H9 (cell line): ENCODE results near the gene CST4. TPM values are rescaled to one million over a fixed set of nuclear protein-coding genes. Genes with fewer than 3 reads are reported as not detected.

Experiments used
- DNase-seq: peaks from one replicate; pipeline ENCODE4 v3.0.0-alpha.2; 2017
- H2AFZ ChIP-seq: one replicate; pipeline ENCODE4 v1.6.1; 2013; ENCODE audit warnings: mild to moderate bottlenecking, low read length, control low read depth, moderate library complexity
- H2AK5ac ChIP-seq: 2 replicates; pipeline ENCODE4 v1.6.1; 2013; ENCODE audit warnings: low read length, control low read depth, mixed read lengths; ENCODE audit not compliant: insufficient read length
- H2BK120ac ChIP-seq: one replicate; pipeline ENCODE4 v1.6.1; 2013; ENCODE audit warnings: low read depth, mild to moderate bottlenecking, low read length, control low read depth, inconsistent platforms; ENCODE audit not compliant: poor library complexity, severe bottlenecking
- H2BK12ac ChIP-seq: 2 replicates; pipeline ENCODE4 v1.6.1; 2013; ENCODE audit warnings: low read length, control low read depth, mixed read lengths, low read depth; ENCODE audit not compliant: insufficient read length
- H2BK15ac ChIP-seq: 2 replicates; pipeline ENCODE4 v1.6.1; 2013; ENCODE audit warnings: low read depth, low read length, control low read depth
- H2BK20ac ChIP-seq: one replicate; pipeline ENCODE4 v1.6.1; 2013; ENCODE audit warnings: low read depth, mild to moderate bottlenecking, low read length, control low read depth, inconsistent platforms; ENCODE audit not compliant: poor library complexity, severe bottlenecking
- H2BK5ac ChIP-seq: 2 replicates; pipeline ENCODE4 v1.6.1; 2013; ENCODE audit warnings: low read length, control low read depth, mixed read lengths; ENCODE audit not compliant: insufficient read length
- H3K14ac ChIP-seq: 2 replicates; pipeline ENCODE4 v1.6.1; 2013; ENCODE audit warnings: low read length, control low read depth; ENCODE audit not compliant: insufficient read depth
- H3K18ac ChIP-seq: 2 replicates; pipeline ENCODE4 v1.6.1; 2013; ENCODE audit warnings: low read depth, mild to moderate bottlenecking, mixed read lengths, low read length, control low read depth; ENCODE audit not compliant: insufficient read length
- H3K23ac ChIP-seq: 2 replicates; pipeline ENCODE4 v1.6.1; 2013; ENCODE audit warnings: low read length, control low read depth, mixed read lengths, low read depth; ENCODE audit not compliant: insufficient read length
- H3K23me2 ChIP-seq: 2 replicates; pipeline ENCODE4 v1.6.1; 2013; ENCODE audit warnings: low read depth, mild to moderate bottlenecking, mixed read lengths, low read length, control low read depth; ENCODE audit not compliant: insufficient read length, poor library complexity, severe bottlenecking
- H3K27ac ChIP-seq: 2 replicates; pipeline ENCODE4 v1.5.1; 2013; ENCODE audit warnings: low read length, control low read depth, mixed read lengths, low read depth; ENCODE audit not compliant: insufficient read length
- H3K27me3 ChIP-seq: 2 replicates; pipeline ENCODE4 v1.6.1; 2013; ENCODE audit warnings: low read length, control low read depth, inconsistent platforms; ENCODE audit not compliant: insufficient read depth
- H3K4ac ChIP-seq: 2 replicates; pipeline ENCODE4 v1.6.1; 2013; ENCODE audit warnings: low read depth, mild to moderate bottlenecking, control low read depth, inconsistent platforms, low read length, moderate library complexity
- H3K4me1 ChIP-seq: 2 replicates; pipeline ENCODE4 v1.6.1; 2013; ENCODE audit warnings: low read length, control low read depth, inconsistent platforms; ENCODE audit not compliant: insufficient read depth
- H3K4me2 ChIP-seq: 2 replicates; pipeline ENCODE4 v1.6.1; 2013; ENCODE audit warnings: low read length, control low read depth, mixed read lengths; ENCODE audit not compliant: insufficient read length, insufficient read depth
- H3K56ac ChIP-seq: 2 replicates; pipeline ENCODE4 v1.6.1; 2013; ENCODE audit warnings: low read depth, mild to moderate bottlenecking, mixed read lengths, low read length, control low read depth; ENCODE audit not compliant: insufficient read length
- H3K79me1 ChIP-seq: 2 replicates; pipeline ENCODE4 v1.6.1; 2013; ENCODE audit warnings: low read depth, mild to moderate bottlenecking, moderate library complexity, low read length, control low read depth, inconsistent platforms; ENCODE audit not compliant: insufficient read depth, poor library complexity, severe bottlenecking
- H3K79me2 ChIP-seq: 2 replicates; pipeline ENCODE4 v1.6.1; 2013; ENCODE audit warnings: low read length, control low read depth, inconsistent platforms; ENCODE audit not compliant: insufficient read depth
- H3K9ac ChIP-seq: 2 replicates; pipeline ENCODE4 v1.6.1; 2013; ENCODE audit warnings: low read length, control low read depth, mixed read lengths; ENCODE audit not compliant: insufficient read length; ENCODE audit errors: extremely low read depth
- H3K9me3 ChIP-seq: one replicate; pipeline ENCODE4 v1.6.1; 2013; ENCODE audit warnings: low read depth, low read length, inconsistent platforms; ENCODE audit not compliant: control insufficient read depth
- H3T11ph ChIP-seq: one replicate; pipeline ENCODE4 v1.6.1; 2013; ENCODE audit warnings: mild to moderate bottlenecking, low read length, control low read depth, inconsistent platforms
- H4K20me1 ChIP-seq: one replicate; pipeline ENCODE4 v1.6.1; 2013; ENCODE audit not compliant: control insufficient read depth, insufficient read length, insufficient read depth
- H4K5ac ChIP-seq: 2 replicates; pipeline ENCODE4 v1.6.1; 2013; ENCODE audit warnings: low read depth, mild to moderate bottlenecking, mixed read lengths, low read length, control low read depth; ENCODE audit not compliant: insufficient read length
- H4K8ac ChIP-seq: replicated peaks from 2 replicates; pipeline ENCODE4 v1.6.1; 2013; ENCODE audit warnings: low read length, control low read depth, mixed read lengths, low read depth; ENCODE audit not compliant: insufficient read length
- H4K91ac ChIP-seq: 2 replicates; pipeline ENCODE4 v1.6.1; 2013; ENCODE audit warnings: low read depth, mild to moderate bottlenecking, moderate library complexity, mixed read lengths, low read length, control low read depth; ENCODE audit not compliant: insufficient read length
- H3K27ac Mint-ChIP-seq, 3 experiments: 2 replicates in 2 of 3; 3 replicates in 1 of 3; pipeline ENCODE4 v1.8.0; 2020 to 2021; ENCODE audit warnings: mixed read lengths in 3 of 3, mild to moderate bottlenecking in 1 of 3, moderate library complexity in 1 of 3
- H3K27me3 Mint-ChIP-seq: 2 replicates; pipeline ENCODE4 v1.8.0; 2021; ENCODE audit warnings: low read depth, mild to moderate bottlenecking, moderate library complexity, mixed read lengths
- H3K36me3 Mint-ChIP-seq, 3 experiments: 2 replicates in 2 of 3; 3 replicates in 1 of 3; pipeline ENCODE4 v1.8.0; 2020 to 2021; ENCODE audit warnings: low read depth in 3 of 3, mixed read lengths in 3 of 3; ENCODE audit not compliant: insufficient read depth in 1 of 3
- H3K4me1 Mint-ChIP-seq, 2 experiments: 2 replicates each; pipeline ENCODE4 v1.8.0; 2020; ENCODE audit warnings: mixed read lengths in 2 of 2
- H3K4me3 Mint-ChIP-seq, 2 experiments: 2 replicates in 1 of 2; 3 replicates in 1 of 2; pipeline ENCODE4 v1.8.0; 2020 to 2021; ENCODE audit warnings: mild to moderate bottlenecking in 2 of 2, mixed read lengths in 2 of 2, moderate library complexity in 1 of 2
- H3K9me3 Mint-ChIP-seq, 2 experiments: 2 replicates in 1 of 2; 3 replicates in 1 of 2; pipeline ENCODE4 v1.8.0; 2020; ENCODE audit warnings: mild to moderate bottlenecking in 2 of 2, mixed read lengths in 2 of 2, moderate library complexity in 1 of 2
- WGBS: extraction: QIAGEN DNeasy Blood & Tissue Kit; methylation state at CpG from one replicate; pipeline ENCODE4 v1.1.7; 2013; ENCODE audit warnings: missing lambda C conversion rate, low lambda C conversion rate, mixed read lengths; ENCODE audit not compliant: insufficient read length; ENCODE audit errors: extremely low coverage; 5-methylcytosine and 5-hydroxymethylcytosine counted together
- total RNA-seq: library from RNA; stranded (reverse); gene quantifications from 2 replicates; pipeline ENCODE4 v1.2.1, GENCODE V29; 2021
- TF ChIP-seq, protein P1 (sequence below): fragments of 200-600 bp; sonication (generic); conservative IDR thresholded peaks from 3 replicates; pipeline ENCODE4 v1.8.0; 2021; ENCODE audit warnings: antibody characterized with exemption, mild to moderate bottlenecking

Gene CST4
- total RNA-seq, 1 experiment from 2014 or later, result not detected

DNA sequence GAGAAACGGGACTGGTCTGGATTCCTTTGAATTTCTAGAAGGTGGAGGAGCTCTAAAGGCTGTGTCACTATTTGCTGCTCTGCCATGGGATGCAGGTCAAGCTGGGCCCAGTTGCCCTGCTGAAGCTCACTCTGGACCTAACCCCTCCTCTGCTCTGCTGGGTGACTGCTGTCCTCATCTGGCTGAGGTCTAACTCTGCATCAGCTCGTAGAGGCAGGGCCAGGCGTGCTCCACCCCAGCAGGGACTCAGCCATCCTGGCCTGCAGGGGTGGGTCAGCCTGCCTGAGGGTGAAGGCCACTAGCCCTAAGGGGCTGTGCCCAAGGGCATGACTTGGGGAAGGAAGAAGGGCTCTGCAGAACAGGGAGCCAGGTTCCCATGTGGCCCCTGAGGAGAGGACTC lies 852 bp downstream of the CST4 start:
- DNase-seq, result no peak
- H3K27me3 Mint-ChIP-seq, result peaks cover 9% of the 10 kb centered on the region
- Histone ChIP-seq H2BK5ac (no peak overlapping the region), H2BK120ac (no peak overlapping the region), H3K18ac (no peak overlapping the region), H2BK20ac (no peak overlapping the region), H3K27me3 (no peaks in the 10 kb centered on the region), H3K4ac (no peak overlapping the region), H2BK12ac (no peak overlapping the region), H3T11ph (no peak overlapping the region), H3K14ac (no peak overlapping the region), H3K9me3 (no peaks in the 10 kb centered on the region), H4K91ac (no peak overlapping the region), H4K8ac (no peak overlapping the region), H3K23ac (no peak overlapping the region), H4K20me1 (no peaks in the 10 kb centered on the region), H2BK15ac (no peak overlapping the region), H3K79me2 (no peaks in the 10 kb centered on the region), H3K23me2 (no peaks in the 10 kb centered on the region), H2AK5ac (no peak overlapping the region), H2AFZ (no peak overlapping the region), H3K4me2 (no peak overlapping the region), H3K4me1 (no peaks in the 10 kb centered on the region), H3K79me1 (no peaks in the 10 kb centered on the region), H3K27ac (no peak overlapping the region), H4K5ac (no peak overlapping the region), H3K56ac (no peak overlapping the region), H3K9ac (no peak overlapping the region)
- H3K27ac Mint-ChIP-seq, result no peak overlapping the region
- H3K4me1 Mint-ChIP-seq, result peaks cover 9 to 10% of the 10 kb centered on the region in 2 experiments
- TF ChIP-seq, protein P1, sequence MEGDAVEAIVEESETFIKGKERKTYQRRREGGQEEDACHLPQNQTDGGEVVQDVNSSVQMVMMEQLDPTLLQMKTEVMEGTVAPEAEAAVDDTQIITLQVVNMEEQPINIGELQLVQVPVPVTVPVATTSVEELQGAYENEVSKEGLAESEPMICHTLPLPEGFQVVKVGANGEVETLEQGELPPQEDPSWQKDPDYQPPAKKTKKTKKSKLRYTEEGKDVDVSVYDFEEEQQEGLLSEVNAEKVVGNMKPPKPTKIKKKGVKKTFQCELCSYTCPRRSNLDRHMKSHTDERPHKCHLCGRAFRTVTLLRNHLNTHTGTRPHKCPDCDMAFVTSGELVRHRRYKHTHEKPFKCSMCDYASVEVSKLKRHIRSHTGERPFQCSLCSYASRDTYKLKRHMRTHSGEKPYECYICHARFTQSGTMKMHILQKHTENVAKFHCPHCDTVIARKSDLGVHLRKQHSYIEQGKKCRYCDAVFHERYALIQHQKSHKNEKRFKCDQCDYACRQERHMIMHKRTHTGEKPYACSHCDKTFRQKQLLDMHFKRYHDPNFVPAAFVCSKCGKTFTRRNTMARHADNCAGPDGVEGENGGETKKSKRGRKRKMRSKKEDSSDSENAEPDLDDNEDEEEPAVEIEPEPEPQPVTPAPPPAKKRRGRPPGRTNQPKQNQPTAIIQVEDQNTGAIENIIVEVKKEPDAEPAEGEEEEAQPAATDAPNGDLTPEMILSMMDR, result no peak
- H3K4me3 Mint-ChIP-seq, result no peak overlapping the region
- no peaks in the 10 kb centered on the region for H3K9me3 Mint-ChIP-seq
- WGBS, result no CpG with 5 or more reads among the region's 3 CpGs
- H3K36me3 Mint-ChIP-seq, result peaks cover 0 to 1% (median 0%) of the 10 kb centered on the region in 3 experiments; a peak in 1 of 7 replicates
